Measurements from ENCODE around the gene ATAD1.
"Not testable (repeated sequence)": the region's sequence is repeated elsewhere in the genome, so short reads cannot be mapped to it uniquely, and the experiment has no call there.

- TF ChIP-seq POLR2A (IDR thresholded peaks at IDR 0.05; ENCODE audit: low read length); GATA1 (IDR thresholded peaks at IDR 0.05; ENCODE audit: low read depth, low read length): not testable (repeated sequence)
Observed at GRCh38 chr10:87738253-87738652, 79.8 kb downstream of the ATAD1 start.
